Smooth muscle cell (in vitro differentiated cells): ENCODE data around the gene POR. TPM values are rescaled to one million over a fixed set of nuclear protein-coding genes. Genes with fewer than 3 reads are reported as not detected.

ENCODE experiments used
- DNase-seq: peaks from one replicate; lab custom pipeline; 2025; ENCODE audit not compliant: unreplicated experiment; lab: John Stamatoyannopoulos, UW
- H2AFZ ChIP-seq: fragments of 200-600 bp; sonication (generic); 2 replicates; pipeline ENCODE4 v1.6.0; 2016; ENCODE audit warnings: antibody characterized with exemption, low read depth, mild to moderate bottlenecking
- H3F3A ChIP-seq: fragments of 200-600 bp; sonication (generic); 2 replicates; pipeline ENCODE4 v1.6.0; 2017; ENCODE audit warnings: antibody characterized with exemption, low read depth
- H3K27ac ChIP-seq: fragments of 200-600 bp; sonication (generic); 2 replicates; pipeline ENCODE4 v1.5.1; 2016; ENCODE audit warnings: low read depth, mild to moderate bottlenecking
- H3K27me3 ChIP-seq: fragments of 200-600 bp; sonication (generic); 2 replicates; pipeline ENCODE4 v1.6.1; 2016; ENCODE audit warnings: low read depth, mild to moderate bottlenecking
- H3K36me3 ChIP-seq: fragments of 200-600 bp; sonication (generic); 2 replicates; pipeline ENCODE4 v1.5.1; 2016; ENCODE audit warnings: low read depth
- H3K4me1 ChIP-seq: fragments of 200-600 bp; sonication (generic); 2 replicates; pipeline ENCODE4 v1.5.1; 2016; ENCODE audit warnings: low read depth
- H3K4me2 ChIP-seq: fragments of 200-600 bp; sonication (generic); 2 replicates; pipeline ENCODE4 v1.6.0; 2016; ENCODE audit warnings: mild to moderate bottlenecking
- H3K4me3 ChIP-seq: fragments of 200-600 bp; sonication (generic); 2 replicates; pipeline ENCODE4 v1.5.1; 2016; ENCODE audit warnings: mild to moderate bottlenecking
- H3K79me2 ChIP-seq: fragments of 200-600 bp; sonication (generic); 2 replicates; pipeline ENCODE4 v1.6.0; 2016; ENCODE audit warnings: low read depth, mild to moderate bottlenecking
- H3K9ac ChIP-seq: fragments of 200-600 bp; sonication (generic); 2 replicates; pipeline ENCODE4 v1.6.0; 2016; ENCODE audit warnings: low read depth
- H3K9me3 ChIP-seq: fragments of 200-600 bp; sonication (generic); replicated peaks from 2 replicates; pipeline ENCODE4 v1.5.1; 2016; ENCODE audit warnings: low read depth
- H4K20me1 ChIP-seq: fragments of 200-600 bp; sonication (generic); 2 replicates; pipeline ENCODE4 v1.6.0; 2016; ENCODE audit warnings: low read depth
- CTCF ChIP-seq: fragments of 200-600 bp; sonication (generic); IDR thresholded peaks from 2 replicates; pipeline ENCODE4 v1.5.1; 2017; ENCODE audit warnings: borderline replicate concordance, mild to moderate bottlenecking, antibody characterized with exemption; ENCODE audit not compliant: insufficient read depth, poor library complexity, severe bottlenecking
- WGBS: methylation state at CpG from one replicate; pipeline ENCODE4 v1.1.7; 2016; ENCODE audit warnings: low lambda C conversion rate; 5-methylcytosine and 5-hydroxymethylcytosine counted together
- polyA plus RNA-seq: library from polyadenylated mRNA; unstranded; fragments of >200 nt; fragmentation: Nextera tagmentation; extraction: Ambion mirVana; gene quantifications from 2 replicates; pipeline ENCODE4 v1.2.1, GENCODE V29; 2016
- total RNA-seq: library from RNA; depleted of rRNA; stranded (reverse); fragments of >200 nt; gene quantifications from 2 replicates; pipeline ENCODE4 v1.2.3, GENCODE V29; 2014

POR gene
- total and polyA plus RNA-seq, 2 experiments from 2014 or later: 46.7 to 52.7 TPM

GRCh38 chr7:75922966-75923603, 8.1 kb downstream of the POR start:
- Histone ChIP-seq H3K9me3 (no peaks in the 10 kb centered on the region), H2AFZ (no peak overlapping the region), H4K20me1 (peaks cover 85% of the 10 kb centered on the region), H3K79me2 (peaks cover 79% of the 10 kb centered on the region), H3K27ac (no peak overlapping the region), H3K9ac (no peak overlapping the region), H3F3A (no peaks in the 10 kb centered on the region), H3K27me3 (no peaks in the 10 kb centered on the region), H3K36me3 (no peaks in the 10 kb centered on the region), H3K4me1 (no peaks in the 10 kb centered on the region), H3K4me2 (no peak overlapping the region), H3K4me3 (no peak overlapping the region)
- WGBS: 96% methylated on average over 9 of the region's 9 CpGs
- no peak for DNase-seq
- TF ChIP-seq CTCF: no peak

GRCh38 chr7:75924256-75924655, 9.3 kb downstream of the POR start:
- Histone ChIP-seq H3K9me3 (no peaks in the 10 kb centered on the region), H3K4me3 (no peak overlapping the region), H3K9ac (no peak overlapping the region), H3K27me3 (no peaks in the 10 kb centered on the region), H4K20me1 (peaks cover 80% of the 10 kb centered on the region), H3K4me2 (no peak overlapping the region), H2AFZ (no peak overlapping the region), H3K79me2 (peaks cover 73% of the 10 kb centered on the region), H3K27ac (no peak overlapping the region), H3K4me1 (no peaks in the 10 kb centered on the region), H3K36me3 (no peaks in the 10 kb centered on the region), H3F3A (no peaks in the 10 kb centered on the region)
- DNase-seq: no peak
- WGBS: 90% methylated on average over 2 of the region's 2 CpGs
- TF ChIP-seq CTCF: no peak

GRCh38 chr7:75924889-75925288, 9.9 kb downstream of the POR start:
- Histone ChIP-seq H2AFZ (no peak overlapping the region), H3K27ac (no peak overlapping the region), H3K4me2 (no peak overlapping the region), H3K9ac (no peak overlapping the region), H3K9me3 (no peaks in the 10 kb centered on the region), H3K79me2 (peaks cover 70% of the 10 kb centered on the region), H4K20me1 (peaks cover 77% of the 10 kb centered on the region), H3K4me3 (no peak overlapping the region), H3F3A (no peaks in the 10 kb centered on the region), H3K4me1 (no peaks in the 10 kb centered on the region), H3K27me3 (no peaks in the 10 kb centered on the region), H3K36me3 (no peaks in the 10 kb centered on the region)
- WGBS: 95% methylated on average over 2 of the region's 2 CpGs
- TF ChIP-seq CTCF: no peak
- no peak for DNase-seq
